ENCODE data around the gene GNAO1.
A peak's percentile ranks its signal among the peaks of the same experiment; 100 is the strongest.
"Not testable (repeated sequence)": the region's sequence is repeated elsewhere in the genome, so short reads cannot be mapped to it uniquely, and the experiment has no call there.

Gene GNAO1

DNA sequence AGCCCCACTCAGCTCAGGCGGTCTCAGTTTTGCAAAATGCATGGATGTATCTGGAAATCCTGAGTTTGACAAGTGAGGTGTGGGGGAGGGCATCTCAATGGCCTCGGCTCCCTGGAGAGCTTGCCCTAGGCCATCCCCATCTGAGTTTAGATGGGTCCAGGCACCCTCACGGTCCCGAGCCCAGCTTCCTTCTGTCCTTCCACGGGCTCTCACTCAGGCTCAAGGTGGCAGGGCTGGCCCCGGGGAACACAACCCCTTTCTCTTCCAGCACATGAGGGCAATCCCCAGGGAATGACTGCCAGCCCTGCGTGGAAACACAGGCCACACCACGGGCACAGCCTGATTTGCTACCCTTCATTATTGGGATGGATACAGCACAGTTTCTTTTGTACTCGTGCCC is 175.7 kb downstream of the GNAO1 start:
- DNase-seq (ENCODE audit: low read depth): no peak

- no peak for DNase-seq (ENCODE audit: low read depth)
Measured at GRCh38 chr16:56367764-56368163, 176.5 kb downstream of the GNAO1 start.

GRCh38 chr16:56368545-56368944 is 177.3 kb downstream of the GNAO1 start:
- no peak for DNase-seq (ENCODE audit: low read depth)

DNA sequence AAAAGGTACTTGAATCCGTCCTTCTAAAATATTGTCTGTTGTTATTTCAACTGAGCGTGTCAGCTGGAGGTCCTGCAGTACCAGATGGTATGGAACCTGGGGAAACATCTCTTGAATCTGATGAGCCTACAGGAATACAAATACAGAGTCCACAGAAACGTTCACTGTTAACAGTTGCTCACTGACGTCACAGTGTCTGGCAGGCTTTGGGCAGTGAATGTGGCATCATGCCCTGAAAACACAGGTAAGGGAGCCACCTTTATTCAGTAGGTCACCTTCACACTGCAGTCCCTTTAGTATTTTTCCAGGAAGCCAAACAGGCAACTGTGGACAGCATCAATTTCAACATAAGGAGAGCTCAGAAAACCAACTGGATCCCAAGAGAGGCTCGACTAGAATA is 177.9 kb downstream of the GNAO1 start:
- no peak for DNase-seq (ENCODE audit: low read depth)

DNA sequence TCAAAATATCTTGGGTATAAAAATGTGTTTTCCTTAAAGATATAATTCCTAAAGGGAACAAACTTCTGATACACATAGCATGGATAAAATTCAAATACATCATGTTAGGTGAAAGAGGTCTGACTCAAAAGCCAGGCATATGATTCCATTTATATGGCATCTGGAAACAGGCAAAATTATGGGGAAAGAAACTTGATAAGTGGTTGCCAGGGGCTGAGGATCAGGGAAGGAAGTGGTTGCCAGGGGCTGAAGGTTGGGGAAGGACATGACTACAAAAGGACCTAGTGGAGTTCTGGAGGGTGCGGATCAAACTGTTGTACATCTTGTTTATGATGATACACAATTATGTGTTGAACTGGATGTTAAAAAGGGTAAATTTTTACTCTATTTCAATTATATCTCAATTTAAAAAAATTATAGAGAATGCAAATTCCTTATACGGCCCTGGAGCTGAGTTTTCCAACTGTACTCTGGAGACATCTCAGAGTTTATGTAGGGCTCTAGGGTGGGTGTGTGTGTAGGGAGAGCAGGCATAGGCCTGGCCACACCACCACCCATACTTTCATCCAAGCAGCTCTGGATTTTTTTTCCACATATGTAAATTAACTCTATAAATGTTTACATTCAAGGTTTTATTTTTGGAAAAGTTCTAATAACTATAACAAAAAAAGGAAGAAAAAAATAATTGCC is 179.0 kb downstream of the GNAO1 start:
- DNase-seq (ENCODE audit: low read depth): peak; percentile 53

DNA sequence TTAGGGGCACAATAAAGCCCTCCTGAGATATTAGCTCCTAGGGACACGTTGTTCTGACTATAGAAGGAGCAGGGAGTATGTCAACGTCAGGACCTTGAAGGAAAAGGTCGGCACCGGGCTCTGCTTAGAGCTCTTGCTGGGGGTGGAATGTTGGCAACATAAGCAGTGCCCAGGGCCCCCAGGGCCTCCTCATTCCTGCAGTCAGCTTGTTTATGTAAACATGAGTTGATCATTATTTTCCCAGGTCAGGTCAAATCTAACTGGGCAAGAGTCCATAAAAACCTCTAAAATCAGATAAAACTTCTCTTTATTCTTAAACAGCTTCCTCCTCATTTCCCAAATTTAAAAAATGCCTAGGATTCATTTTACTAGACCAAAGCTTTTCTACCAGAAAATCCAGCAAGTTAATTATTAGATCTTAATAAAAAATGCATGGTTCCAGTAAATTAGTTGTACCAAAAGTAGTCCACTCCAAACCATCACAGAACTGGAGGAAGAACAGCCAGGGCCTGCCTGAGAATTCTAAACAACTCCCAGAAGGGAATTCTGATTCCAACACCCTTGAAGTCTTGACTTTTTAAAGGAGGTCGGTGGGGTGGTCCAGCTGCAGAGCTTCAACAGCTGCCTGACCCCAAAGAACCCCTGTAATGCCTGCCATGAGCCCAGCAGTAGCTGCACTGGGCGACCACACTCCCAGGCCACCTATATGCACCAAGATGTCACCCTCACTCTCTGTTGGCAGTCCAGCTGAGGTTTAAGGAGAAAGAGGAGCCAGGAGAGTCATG is 179.8 kb downstream of the GNAO1 start:
- DNase-seq (ENCODE audit: low read depth): peak; percentile 61

DNA sequence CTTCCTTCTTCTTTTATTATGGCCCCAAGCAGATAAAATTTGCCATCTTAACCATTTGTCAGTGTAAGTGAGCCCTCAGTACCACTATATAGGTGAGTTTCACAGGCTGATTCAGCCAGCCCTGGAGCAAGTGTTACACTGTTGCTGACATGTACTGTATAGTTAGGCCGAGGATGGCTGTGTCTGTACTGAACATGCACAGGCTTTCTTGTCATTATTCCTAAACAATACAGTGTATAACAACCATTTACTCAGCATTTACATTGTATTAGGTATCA is 180.3 kb downstream of the GNAO1 start:
- no peak for DNase-seq (ENCODE audit: low read depth)

DNA sequence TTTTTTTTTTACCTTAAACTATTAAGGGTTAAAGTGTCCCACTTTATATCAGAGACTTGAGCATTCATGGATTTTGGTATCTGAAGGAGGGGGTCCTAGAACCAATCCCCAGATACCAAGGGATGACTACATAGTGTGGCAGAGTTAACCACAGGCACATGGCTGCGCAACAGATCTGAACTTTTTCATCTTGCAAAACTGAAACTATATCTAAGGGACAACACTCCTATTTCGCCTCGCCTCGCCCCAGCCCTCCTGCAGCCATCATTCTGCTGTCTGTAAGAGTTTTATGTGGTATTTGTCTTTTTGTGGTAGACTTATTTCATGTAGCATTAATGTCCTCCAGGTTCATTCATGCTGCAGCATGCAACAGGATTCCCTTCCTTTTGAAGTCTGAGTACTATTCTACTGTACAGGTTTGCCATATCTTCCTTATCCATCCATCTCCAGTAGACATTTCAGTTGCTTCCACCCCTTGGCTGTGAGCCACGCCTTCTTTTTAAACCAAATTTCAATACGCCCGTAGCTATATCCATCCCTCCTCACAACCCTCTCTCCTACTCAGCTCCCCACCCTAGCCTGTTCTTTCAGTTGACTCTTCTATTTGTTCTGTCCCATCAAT is 180.8 kb downstream of the GNAO1 start:
- no peak for DNase-seq (ENCODE audit: low read depth)

DNA sequence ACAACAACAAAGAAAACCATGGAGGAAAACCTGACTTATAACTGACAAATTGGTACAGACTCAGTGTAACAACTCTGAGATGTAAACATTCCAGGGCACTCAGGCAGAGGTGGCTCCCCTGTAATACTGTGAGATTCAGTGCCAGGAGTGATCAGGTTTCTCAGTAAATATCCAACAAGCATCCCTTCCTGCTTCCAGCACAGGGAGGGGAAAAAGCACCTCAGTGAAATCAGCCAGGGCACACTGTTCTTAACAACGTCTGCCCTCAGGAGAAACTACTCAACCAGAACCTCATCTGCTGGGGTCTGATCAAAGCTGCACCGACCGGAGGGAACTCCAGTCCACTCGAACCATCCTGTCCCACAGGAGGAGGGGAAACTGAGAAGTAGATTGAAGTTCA is 181.7 kb downstream of the GNAO1 start:
- peak; percentile 11 for DNase-seq (ENCODE audit: low read depth)

DNA sequence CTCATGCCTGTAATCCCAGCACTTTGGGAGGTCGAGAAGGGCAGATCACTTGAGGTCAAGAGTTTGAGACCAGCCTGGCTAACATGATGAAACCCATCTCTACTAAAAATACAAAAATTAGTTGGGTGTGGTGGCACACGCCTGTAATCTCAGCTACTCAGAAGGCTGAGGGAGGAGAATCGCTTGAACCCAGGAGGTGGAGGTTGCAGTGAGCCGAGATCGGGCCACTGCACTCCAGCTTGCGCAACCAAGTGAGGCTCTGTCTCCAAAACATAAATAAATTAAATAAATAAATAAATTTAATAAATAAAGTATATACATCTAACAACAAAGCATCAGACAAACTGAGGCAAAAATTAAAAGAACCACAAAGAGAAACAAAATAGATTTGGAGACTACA is 184.5 kb downstream of the GNAO1 start:
- not testable (repeated sequence) for DNase-seq (ENCODE audit: low read depth)

- DNase-seq (ENCODE audit: low read depth): not testable (repeated sequence)
Measured at GRCh38 chr16:56379044-56379443, 187.8 kb downstream of the GNAO1 start.

GRCh38 chr16:56380778-56381485 is 189.6 kb downstream of the GNAO1 start:
- DNase-seq (ENCODE audit: low read depth): not testable (repeated sequence)

GRCh38 chr16:56382459-56382858 is 191.2 kb downstream of the GNAO1 start:
- DNase-seq (ENCODE audit: low read depth): peak; percentile 53

GRCh38 chr16:56382901-56383355 is 191.6 kb downstream of the GNAO1 start:
- DNase-seq (ENCODE audit: low read depth): no peak

- DNase-seq (ENCODE audit: low read depth): no peak
Measured at GRCh38 chr16:56384074-56384721, 192.9 kb downstream of the GNAO1 start.

- DNase-seq (ENCODE audit: low read depth): no peak
Measured at GRCh38 chr16:56387396-56387795, 196.1 kb downstream of the GNAO1 start.

DNA sequence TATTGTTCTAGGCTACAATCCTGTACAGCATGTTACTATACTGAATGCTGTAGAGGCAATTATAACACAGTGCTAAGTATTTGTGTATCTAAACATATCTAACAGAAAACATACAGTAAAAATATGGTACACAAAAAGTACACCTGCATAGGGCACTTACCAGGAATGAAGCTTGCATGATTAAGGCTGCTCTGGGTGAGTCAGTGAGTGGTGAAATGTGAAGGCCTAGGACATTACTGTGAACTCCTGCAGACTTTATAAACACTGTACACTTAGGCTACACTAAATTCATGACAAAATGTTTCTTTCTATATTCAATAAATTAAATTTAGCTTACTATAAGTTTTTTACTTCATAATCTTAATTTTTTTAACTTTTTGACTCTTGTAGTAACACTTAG is 196.9 kb downstream of the GNAO1 start:
- DNase-seq (ENCODE audit: low read depth): no peak

DNA sequence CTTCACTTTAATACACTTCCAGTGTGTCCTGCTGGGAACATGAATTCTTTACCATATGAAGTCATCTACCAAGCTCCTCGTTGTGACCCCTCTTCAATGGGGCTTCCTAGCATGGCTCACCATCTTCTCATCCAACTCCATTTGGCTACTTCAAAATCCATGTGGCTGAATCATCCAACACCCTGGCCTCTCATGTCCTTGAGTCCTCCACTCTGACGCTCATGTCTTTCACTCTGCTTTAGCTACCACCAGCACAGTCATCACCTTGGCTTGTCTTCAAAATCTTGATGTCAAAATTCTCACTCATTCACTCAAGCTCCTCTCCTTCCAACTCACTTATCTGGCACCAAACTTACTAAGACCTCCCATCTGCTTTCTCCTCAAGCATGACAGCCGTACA is 198.3 kb downstream of the GNAO1 start:
- peak; percentile 67 for DNase-seq (ENCODE audit: low read depth)

- DNase-seq (ENCODE audit: low read depth): not testable (repeated sequence)
Measured at GRCh38 chr16:56396724-56397123, 205.4 kb downstream of the GNAO1 start.

DNA sequence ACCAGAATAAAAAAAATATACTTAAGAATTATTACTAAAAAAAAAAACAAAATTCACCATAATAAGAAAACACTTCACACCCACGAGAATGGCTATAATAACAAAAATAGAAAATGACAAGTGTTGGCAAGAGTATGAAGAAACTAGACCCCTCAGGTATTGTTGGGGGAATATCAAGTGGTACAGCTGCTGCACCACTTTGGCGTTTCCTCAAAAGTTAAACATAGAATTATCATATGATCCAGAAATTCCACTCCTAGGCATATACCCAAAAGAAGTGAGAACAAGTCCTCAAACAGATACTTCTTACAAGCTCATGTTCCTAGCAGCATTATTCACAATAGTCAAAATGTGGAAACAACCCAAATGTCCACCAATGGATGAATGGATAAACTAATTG is 207.8 kb downstream of the GNAO1 start:
- DNase-seq (ENCODE audit: low read depth): no peak

GRCh38 chr16:56399486-56399885 is 208.2 kb downstream of the GNAO1 start:
- DNase-seq (ENCODE audit: low read depth): no peak

DNA sequence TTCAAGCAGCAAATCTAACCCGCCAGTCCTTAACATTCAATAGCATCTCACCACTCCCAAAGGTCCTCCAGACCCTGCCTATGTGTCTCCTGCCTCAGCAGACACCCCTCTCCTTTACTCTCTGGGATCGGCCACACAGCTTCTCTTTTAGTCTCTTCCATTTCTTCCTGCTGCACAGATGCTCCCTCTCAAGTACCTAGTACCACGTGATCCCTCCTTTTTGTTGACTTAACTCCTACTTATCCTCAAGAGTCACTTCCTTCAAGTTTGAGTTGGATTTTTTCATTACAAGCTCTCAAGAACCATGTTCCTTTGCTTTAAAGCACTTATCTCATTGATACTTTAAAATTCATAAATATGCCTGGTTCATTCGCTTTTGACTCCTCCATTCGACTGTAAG is 209.2 kb downstream of the GNAO1 start:
- no peak for DNase-seq (ENCODE audit: low read depth)
